Smooth muscle cell (in vitro differentiated cells): ENCODE data around the gene CRK. TPM values are rescaled to one million over a fixed set of nuclear protein-coding genes. Genes with fewer than 3 reads are reported as not detected.
A peak's percentile ranks its signal among the peaks of the same experiment; 100 is the strongest.

ENCODE experiments used
- DNase-seq: peaks from one replicate; lab custom pipeline; 2025; ENCODE audit not compliant: unreplicated experiment; lab: John Stamatoyannopoulos, UW
- H2AFZ ChIP-seq: fragments of 200-600 bp; sonication (generic); 2 replicates; pipeline ENCODE4 v1.6.0; 2016; ENCODE audit warnings: antibody characterized with exemption, low read depth, mild to moderate bottlenecking
- H3F3A ChIP-seq: fragments of 200-600 bp; sonication (generic); 2 replicates; pipeline ENCODE4 v1.6.0; 2017; ENCODE audit warnings: antibody characterized with exemption, low read depth
- H3K27ac ChIP-seq: fragments of 200-600 bp; sonication (generic); 2 replicates; pipeline ENCODE4 v1.5.1; 2016; ENCODE audit warnings: low read depth, mild to moderate bottlenecking
- H3K27me3 ChIP-seq: fragments of 200-600 bp; sonication (generic); 2 replicates; pipeline ENCODE4 v1.6.1; 2016; ENCODE audit warnings: low read depth, mild to moderate bottlenecking
- H3K36me3 ChIP-seq: fragments of 200-600 bp; sonication (generic); 2 replicates; pipeline ENCODE4 v1.5.1; 2016; ENCODE audit warnings: low read depth
- H3K4me1 ChIP-seq: fragments of 200-600 bp; sonication (generic); 2 replicates; pipeline ENCODE4 v1.5.1; 2016; ENCODE audit warnings: low read depth
- H3K4me2 ChIP-seq: fragments of 200-600 bp; sonication (generic); 2 replicates; pipeline ENCODE4 v1.6.0; 2016; ENCODE audit warnings: mild to moderate bottlenecking
- H3K4me3 ChIP-seq: fragments of 200-600 bp; sonication (generic); 2 replicates; pipeline ENCODE4 v1.5.1; 2016; ENCODE audit warnings: mild to moderate bottlenecking
- H3K79me2 ChIP-seq: fragments of 200-600 bp; sonication (generic); 2 replicates; pipeline ENCODE4 v1.6.0; 2016; ENCODE audit warnings: low read depth, mild to moderate bottlenecking
- H3K9ac ChIP-seq: fragments of 200-600 bp; sonication (generic); 2 replicates; pipeline ENCODE4 v1.6.0; 2016; ENCODE audit warnings: low read depth
- H3K9me3 ChIP-seq: fragments of 200-600 bp; sonication (generic); replicated peaks from 2 replicates; pipeline ENCODE4 v1.5.1; 2016; ENCODE audit warnings: low read depth
- H4K20me1 ChIP-seq: fragments of 200-600 bp; sonication (generic); 2 replicates; pipeline ENCODE4 v1.6.0; 2016; ENCODE audit warnings: low read depth
- CTCF ChIP-seq: fragments of 200-600 bp; sonication (generic); IDR thresholded peaks from 2 replicates; pipeline ENCODE4 v1.5.1; 2017; ENCODE audit warnings: borderline replicate concordance, mild to moderate bottlenecking, antibody characterized with exemption; ENCODE audit not compliant: insufficient read depth, poor library complexity, severe bottlenecking
- WGBS: methylation state at CpG from one replicate; pipeline ENCODE4 v1.1.7; 2016; ENCODE audit warnings: low lambda C conversion rate; 5-methylcytosine and 5-hydroxymethylcytosine counted together
- polyA plus RNA-seq: library from polyadenylated mRNA; unstranded; fragments of >200 nt; fragmentation: Nextera tagmentation; extraction: Ambion mirVana; gene quantifications from 2 replicates; pipeline ENCODE4 v1.2.1, GENCODE V29; 2016
- total RNA-seq: library from RNA; depleted of rRNA; stranded (reverse); fragments of >200 nt; gene quantifications from 2 replicates; pipeline ENCODE4 v1.2.3, GENCODE V29; 2014

The CRK gene
- total and polyA plus RNA-seq, 2 experiments from 2014 or later: 49.7 to 56.8 TPM

- peaks cover 100% of the 10 kb centered on the region for H3K79me2 ChIP-seq
- WGBS: 47% methylated on average over 2 of the region's 2 CpGs
- DNase-seq: no peak
- H3K27ac ChIP-seq: peak overlapping the region; percentile 37
- no peak for TF ChIP-seq CTCF
- no peak overlapping the region for H3K9ac ChIP-seq
- peaks cover 7% of the 10 kb centered on the region for H3K4me1 ChIP-seq
- peak overlapping the region; percentile 7 for H3K4me2 ChIP-seq
- H3F3A ChIP-seq: peaks cover 26% of the 10 kb centered on the region
- no peaks in the 10 kb centered on the region for H3K9me3 ChIP-seq
- no peaks in the 10 kb centered on the region for H3K36me3 ChIP-seq
- H3K4me3 ChIP-seq: no peak overlapping the region
- H3K27me3 ChIP-seq: no peaks in the 10 kb centered on the region
- peaks cover 100% of the 10 kb centered on the region for H4K20me1 ChIP-seq
- H2AFZ ChIP-seq: no peak overlapping the region
Measured at GRCh38 chr17:1375615-1376014, 80.4 kb downstream of the CRK start.

GRCh38 chr17:1374431-1375177 is 81.4 kb downstream of the CRK start:
- Histone ChIP-seq H3K27me3 (no peaks in the 10 kb centered on the region), H3K9ac (no peak overlapping the region), H3K4me2 (no peak overlapping the region), H3K9me3 (no peaks in the 10 kb centered on the region), H3K27ac (no peak overlapping the region), H3K4me3 (no peak overlapping the region), H3F3A (peaks cover 26% of the 10 kb centered on the region), H4K20me1 (peaks cover 100% of the 10 kb centered on the region), H2AFZ (no peak overlapping the region), H3K79me2 (peaks cover 100% of the 10 kb centered on the region), H3K36me3 (no peaks in the 10 kb centered on the region), H3K4me1 (peaks cover 7% of the 10 kb centered on the region)
- WGBS: 84% methylated on average over 10 of the region's 10 CpGs
- DNase-seq: no peak
- no peak for TF ChIP-seq CTCF

GRCh38 chr17:1373707-1374237 is 82.3 kb downstream of the CRK start:
- H3K4me1 ChIP-seq: peaks cover 7% of the 10 kb centered on the region
- H3K9ac ChIP-seq: no peak overlapping the region
- H3K36me3 ChIP-seq: no peaks in the 10 kb centered on the region
- TF ChIP-seq CTCF: no peak
- no peak for DNase-seq
- peaks cover 100% of the 10 kb centered on the region for H3K79me2 ChIP-seq
- no peaks in the 10 kb centered on the region for H3K27me3 ChIP-seq
- H2AFZ ChIP-seq: no peak overlapping the region
- no peak overlapping the region for H3K4me3 ChIP-seq
- H3K9me3 ChIP-seq: no peaks in the 10 kb centered on the region
- peaks cover 100% of the 10 kb centered on the region for H4K20me1 ChIP-seq
- H3K27ac ChIP-seq: no peak overlapping the region
- peaks cover 29% of the 10 kb centered on the region for H3F3A ChIP-seq
- 94% methylated on average over 9 of the region's 9 CpGs for WGBS
- no peak overlapping the region for H3K4me2 ChIP-seq
